NCI-H2227 (cell line): Measurements from ENCODE around the gene CERS6.
A peak's percentile ranks its signal among the peaks of the same experiment; 100 is the strongest.
"Not testable (repeated sequence)": the region's sequence is repeated elsewhere in the genome, so short reads cannot be mapped to it uniquely, and the experiment has no call there.

ENCODE experiments used
- DNase-seq: peaks from one replicate; lab custom pipeline; 2025; ENCODE audit not compliant: unreplicated experiment; lab: John Stamatoyannopoulos, UW

CERS6 gene

DNA sequence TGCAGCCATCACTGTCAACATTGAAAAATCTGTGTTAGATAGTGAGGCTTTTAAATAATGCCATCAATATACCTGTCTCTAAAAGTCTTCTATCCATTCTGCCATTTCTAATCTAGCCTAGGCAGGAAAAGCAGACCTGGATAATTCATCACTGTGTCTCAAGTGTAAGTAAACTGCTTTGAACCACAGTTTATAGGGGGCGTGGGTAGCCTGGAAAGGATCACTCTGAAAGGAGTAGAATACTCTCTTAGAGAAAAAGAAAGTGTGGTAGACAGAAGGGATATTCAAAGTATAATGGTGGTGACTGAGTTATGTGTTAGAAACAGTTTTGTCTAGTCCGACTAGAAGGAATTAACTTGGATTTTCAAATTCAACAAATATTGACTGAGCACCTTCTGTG is 40.8 kb downstream of the CERS6 start:
- DNase-seq: no peak

DNA sequence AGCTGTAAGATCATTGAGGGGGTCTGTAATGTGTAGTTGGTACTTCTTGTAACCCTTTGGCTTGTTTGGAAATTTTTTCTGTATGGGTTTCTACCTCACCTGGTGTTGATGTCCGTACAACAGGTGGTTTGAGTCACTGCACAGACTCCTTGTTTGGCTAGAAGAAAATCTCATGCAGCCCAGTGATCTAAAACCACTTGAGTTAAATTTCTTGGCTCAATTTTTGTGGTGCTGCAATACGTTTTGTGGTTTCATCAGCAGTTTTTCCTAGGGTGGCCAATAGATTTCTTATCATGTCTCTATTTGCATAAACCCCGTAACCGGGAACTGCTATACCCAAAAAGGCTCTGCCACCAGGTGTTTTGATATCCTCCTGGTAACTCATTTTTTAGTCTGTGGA is 43.4 kb downstream of the CERS6 start:
- DNase-seq: no peak

DNA sequence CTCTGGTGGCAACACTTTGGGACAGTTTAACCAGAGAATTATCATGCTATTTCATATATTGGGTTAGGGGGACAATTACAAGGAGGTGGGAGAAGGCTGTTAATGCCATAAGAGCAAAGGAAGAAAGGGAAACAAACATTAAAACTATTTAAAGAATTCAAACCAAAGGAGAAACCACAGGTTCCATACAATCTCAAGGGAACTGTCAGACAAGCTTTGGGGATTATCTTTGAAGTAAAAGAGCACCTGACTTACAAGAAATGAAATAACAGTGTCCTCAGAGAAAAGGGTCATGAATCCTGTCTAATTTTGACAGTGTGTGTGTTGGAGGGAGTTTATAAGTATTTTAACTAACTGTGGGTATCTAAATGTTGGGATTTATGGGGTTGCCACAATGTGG is 44.4 kb downstream of the CERS6 start:
- DNase-seq: no peak

DNA sequence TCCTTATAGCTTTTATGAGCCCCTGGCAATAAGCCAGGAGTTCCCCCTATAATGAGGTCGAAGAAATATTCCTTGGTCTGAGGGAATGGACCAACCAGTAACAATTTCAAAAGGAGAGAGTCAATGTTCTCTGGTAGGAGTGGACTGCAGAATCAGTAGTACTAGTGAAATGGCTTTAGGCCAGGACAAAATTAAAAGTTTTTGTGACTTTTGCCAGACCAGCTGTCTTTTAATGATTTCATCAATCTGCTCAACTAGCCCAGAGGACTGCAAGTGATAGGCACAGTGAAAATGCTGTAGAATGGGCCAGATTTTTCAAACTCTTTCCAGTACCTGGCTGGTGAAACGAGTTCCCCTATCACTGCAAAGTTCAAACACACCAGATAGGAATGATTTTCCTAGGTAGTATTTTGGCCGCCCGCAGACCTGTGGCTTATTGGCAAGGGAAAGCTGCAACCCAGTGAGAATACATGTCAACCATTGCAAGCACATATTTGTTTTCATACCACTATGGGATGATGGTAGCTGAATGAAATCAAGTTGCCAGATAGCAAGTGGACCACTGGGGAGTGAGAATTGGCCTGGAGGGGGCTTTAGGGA is 45.5 kb downstream of the CERS6 start:
- DNase-seq: no peak

DNA sequence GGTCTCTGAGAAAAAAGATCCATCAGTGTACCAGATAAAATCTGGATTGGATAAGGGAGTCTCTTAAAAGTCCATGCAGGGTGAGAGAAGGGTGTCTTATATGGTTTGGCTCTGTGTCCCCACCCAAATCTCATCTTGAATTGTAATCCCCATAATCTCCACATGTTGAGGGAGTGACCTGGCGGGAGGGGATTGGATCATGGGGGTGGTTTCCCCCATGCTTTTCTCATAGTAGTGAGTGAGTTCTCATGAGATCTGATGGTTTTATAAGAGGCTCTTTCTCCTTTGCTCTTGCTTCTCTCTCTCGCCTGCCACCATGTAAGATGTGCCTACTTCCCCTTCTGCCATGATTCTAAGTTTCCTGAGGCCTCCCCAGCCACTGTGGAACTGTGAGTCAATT is 46.8 kb downstream of the CERS6 start:
- DNase-seq: not testable (repeated sequence)

DNA sequence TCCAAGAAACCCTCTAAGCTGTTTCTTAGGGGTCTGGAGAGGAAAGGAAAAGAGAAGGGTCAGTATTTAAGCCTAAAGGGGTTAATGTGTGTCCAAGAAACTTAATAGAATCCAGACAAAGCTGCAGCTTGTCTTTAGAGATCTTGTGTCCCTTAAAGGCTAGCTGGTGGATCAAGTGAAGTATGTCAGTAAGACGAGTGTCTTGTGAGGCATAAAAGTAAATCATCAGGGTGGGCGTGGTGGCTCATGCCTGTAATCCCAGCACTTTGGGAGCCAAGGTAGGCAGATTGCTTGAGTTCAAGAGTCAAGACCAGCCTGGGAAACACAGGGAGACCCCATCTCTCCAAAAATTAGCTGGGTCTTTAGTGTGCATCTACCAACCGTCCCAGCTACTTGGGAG is 47.8 kb downstream of the CERS6 start:
- DNase-seq: no peak

DNA sequence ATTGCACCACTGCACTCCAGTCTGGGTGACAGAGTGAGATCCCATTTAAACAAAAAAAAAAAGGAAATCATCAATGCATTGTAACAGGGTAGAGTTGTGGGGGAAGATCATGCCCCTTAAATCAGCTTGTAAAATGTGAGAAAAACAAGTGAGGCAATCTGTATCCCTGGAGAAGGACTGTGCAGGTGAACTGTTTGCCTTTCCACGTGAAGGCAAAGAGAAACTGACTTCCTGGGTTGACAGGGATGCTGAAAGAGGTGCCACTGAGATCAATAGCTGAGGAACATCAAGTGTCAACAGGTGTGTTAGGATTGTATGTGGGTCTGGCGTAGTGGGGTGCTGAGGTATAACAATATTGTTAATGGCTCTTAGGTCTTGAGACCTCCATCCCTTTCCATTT is 48.3 kb downstream of the CERS6 start:
- DNase-seq: no peak

DNA sequence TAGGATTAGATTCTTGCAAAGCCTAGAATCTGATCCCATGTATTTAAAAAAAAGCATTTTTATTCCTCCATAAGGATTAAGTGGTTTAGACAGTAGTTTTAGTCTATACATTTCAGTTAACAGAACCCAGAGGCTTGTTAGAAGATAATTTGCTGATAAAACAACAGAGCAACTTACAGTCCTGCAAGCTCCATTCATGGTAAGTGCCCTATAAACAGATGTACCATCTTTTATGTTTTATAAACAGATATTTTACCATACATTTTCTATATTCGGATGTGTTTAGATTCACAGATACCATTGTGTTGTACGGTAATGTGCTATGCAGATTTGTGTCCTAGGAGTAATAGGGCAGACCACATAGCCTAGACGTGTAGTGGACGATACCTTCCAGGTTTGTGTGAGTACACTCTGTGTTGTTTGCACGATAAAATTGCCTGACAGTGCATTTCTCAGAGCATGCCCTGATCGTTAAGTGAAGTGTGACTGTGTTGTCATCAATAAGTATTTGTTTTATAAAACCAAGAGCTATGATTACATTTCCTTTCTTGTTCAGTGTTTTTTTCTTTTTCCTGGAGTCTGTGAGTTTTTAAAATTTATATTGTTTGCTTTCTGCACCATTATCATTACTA is 54.2 kb downstream of the CERS6 start:
- no peak for DNase-seq

DNA sequence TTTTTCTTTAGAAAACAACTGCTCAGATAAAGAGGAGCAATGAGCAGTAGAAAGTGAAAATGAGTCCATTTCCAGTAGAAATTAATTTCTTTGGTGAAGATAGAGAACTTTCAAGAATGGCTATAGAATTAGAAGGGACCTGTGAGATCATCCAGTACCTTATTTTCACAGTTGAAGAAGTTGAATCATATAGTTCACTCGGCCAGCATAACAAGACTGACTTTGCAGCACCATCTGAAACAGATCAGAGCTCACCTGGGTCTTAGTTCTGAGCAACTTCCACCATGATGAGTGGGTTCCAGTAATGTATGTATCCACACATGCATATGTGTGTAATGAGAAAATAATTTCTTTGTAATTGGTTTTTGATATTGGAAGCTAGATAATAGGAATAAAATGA is 58.6 kb downstream of the CERS6 start:
- DNase-seq: no peak

DNA sequence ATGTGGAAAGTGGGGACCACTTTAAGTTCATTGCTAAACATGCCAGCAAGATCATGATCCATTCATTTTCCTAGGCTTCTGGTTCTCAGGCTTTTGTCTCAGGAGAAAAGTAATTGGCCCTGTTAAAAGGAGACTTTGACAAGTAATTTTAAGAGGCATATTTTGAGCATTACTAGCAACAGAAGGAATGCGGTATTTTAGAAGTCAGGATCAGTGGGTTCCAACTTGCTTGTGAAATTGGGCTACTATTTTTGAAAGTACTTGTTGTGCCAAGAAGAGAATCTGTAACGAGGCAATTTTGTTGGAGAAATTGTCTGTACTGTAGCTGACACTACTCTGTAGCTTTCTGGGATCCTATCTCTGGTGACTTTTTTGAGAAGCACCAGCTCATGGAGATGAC is 59.4 kb downstream of the CERS6 start:
- no peak for DNase-seq

DNA sequence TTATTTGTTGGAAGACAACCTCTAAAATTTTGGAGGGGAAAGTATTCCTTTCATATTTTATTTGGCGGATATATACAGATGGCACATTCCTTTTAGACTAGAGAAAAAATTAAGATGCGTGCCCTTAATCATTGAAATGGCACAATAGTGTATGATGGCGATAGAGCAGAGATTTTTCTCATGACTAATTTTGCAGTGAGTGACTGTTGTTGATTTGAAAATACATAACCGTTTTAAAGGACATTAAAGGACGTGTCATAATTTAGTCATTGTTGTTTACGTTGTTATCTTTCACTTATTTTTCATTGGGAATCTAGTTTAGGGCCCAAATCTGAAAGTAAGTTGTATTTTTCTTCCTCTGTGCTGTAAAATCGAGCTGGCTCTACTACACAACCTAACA is 61.7 kb downstream of the CERS6 start:
- no peak for DNase-seq

DNA sequence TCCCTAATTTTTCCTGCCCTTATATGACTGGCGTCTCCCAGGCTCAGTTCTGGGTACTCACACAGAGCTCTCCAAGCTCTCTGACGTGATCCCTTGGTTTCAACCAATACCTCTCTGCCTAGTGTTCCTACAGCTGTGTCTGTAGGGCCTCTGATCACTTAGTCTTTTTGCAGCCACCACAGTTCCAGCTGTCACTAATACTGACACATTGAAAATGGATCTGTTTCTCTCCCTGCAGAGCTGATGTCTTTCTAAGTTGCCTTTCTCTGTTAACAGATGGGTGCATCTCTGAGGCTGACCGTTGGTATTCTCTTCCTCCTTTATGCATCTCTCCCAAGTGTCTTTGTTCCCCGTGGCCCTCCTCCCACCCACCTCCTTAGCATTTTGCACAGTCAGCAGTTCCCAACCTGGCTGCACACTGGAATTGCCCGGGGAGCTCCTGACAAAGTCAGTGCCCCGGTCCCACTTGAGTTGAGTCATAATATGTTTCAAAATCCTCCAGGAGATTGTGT is 62.5 kb downstream of the CERS6 start:
- peak; percentile 75 for DNase-seq

DNA sequence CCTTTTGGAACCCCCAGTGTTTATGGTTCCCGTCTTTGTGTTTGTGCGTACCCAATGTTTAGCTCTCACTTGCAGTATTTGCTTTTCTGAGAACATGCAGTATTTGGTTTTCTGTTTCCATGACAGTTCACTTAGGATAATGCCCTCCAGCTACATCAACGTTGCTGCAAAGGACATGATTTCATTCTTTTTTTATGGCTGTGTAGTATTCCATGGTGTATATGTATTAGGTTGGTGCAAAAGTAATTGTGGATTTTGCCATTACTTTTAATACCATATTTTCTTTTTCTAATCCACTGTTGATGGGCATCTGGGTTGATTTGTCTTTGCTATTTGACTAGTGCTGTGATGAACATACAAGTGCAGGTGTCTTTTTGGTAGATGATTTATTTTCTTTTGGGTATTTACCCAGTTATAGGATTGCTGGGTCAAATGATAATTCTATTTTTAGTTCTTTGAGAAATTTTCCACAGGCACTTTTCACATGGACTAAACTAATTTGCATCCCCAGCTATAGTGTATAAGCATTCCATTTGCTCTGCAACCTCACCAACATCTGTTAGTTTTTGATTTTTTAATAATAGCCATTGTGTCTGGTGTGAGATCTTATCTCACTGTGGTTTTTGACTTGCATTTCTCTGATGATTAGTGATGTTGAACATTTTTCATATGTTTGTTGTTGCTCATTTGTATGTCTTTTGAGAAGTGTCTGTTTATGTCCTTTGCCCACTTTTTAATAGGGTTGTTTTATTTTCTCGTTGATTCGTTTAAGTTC is 63.6 kb downstream of the CERS6 start:
- no peak for DNase-seq

DNA sequence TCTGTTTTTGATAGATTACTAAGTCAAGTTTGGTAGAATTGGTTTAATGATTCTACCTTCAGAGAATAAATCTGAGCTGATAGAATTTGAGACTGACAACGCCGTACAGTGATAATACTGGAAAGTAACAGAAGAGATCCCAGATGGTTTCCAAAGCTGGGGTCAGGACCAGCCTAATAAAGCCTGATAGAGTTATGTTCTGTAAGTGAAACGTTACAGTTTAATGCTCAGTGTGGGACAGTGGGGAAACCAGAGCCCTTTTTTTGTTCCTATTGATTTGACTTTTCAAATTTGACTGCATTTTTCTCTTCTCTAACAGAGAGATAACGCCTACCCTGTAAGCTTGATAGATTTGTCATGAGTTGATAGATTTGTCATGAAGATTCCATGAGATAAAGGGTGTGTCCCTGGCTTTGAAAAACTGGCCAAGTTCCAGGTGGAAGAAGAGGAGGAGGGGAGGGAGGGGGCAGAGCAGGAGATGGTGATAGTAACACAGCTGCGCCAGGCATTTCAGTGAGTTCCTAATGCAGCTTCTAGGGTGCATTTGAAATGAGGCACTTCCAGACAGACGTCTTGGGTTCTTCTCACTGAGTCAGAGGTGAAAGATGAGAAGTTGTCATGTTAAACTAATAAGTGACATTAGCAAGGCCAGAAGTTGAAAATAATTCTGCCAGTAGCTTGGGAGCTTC is 65.1 kb downstream of the CERS6 start:
- peak; percentile 46 for DNase-seq

DNA sequence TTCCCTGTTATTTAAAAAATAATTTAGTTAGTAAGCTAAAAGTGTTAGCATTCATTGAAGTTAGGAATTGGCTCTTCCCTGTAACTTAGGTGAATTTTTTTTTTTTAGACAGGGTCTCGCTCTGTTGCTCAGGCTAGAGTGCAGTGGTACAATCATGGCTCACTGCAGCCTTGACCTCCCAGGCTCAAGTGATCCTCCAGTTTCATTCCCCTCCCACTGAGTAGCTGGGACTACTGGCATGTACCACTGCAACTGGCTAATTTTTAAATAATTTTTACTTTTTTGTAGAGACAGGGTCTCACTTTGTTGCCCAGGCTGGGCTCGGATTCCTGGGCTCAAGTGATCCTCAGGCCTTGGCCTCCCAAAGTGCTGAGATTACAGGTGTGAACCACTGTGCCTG is 66.4 kb downstream of the CERS6 start:
- DNase-seq: no peak

DNA sequence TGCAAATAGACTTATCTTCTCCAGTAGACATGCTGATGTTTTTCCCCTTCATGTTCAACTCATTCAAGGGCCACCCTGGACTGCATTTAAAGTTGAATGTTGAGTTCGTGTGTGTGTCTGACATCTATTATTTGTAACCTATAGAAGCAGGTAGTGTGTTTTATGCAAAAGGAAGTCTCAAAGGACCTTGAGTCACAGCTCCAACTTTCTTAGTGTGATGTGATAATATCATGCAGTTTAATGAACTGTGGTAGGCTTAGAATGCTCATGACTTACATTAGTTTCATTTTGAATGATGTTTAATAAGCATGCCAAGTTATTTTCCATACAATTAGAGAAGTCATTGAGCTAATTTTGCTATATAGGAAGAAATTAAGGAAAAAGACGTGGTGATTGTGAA is 67.9 kb downstream of the CERS6 start:
- no peak for DNase-seq

DNA sequence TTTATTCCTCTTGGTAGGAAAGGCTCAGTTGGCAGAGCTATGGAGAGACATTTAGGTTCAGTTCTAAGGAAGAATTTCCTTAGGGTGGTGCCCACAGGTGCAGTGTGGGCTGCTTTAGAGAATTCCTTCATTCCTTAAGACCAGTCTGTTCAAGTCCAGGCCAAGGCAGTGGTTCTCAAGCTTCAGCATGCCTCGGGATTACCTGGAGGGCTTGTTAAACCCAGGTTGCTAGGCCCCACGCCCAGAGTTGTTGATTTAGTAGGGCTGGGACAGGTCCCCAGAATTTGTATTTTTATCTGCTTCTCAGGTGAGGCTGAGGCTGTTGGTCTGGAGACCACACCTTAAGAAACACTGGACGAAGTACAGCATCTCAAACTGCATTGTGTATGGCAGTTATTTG is 68.9 kb downstream of the CERS6 start:
- no peak for DNase-seq

DNA sequence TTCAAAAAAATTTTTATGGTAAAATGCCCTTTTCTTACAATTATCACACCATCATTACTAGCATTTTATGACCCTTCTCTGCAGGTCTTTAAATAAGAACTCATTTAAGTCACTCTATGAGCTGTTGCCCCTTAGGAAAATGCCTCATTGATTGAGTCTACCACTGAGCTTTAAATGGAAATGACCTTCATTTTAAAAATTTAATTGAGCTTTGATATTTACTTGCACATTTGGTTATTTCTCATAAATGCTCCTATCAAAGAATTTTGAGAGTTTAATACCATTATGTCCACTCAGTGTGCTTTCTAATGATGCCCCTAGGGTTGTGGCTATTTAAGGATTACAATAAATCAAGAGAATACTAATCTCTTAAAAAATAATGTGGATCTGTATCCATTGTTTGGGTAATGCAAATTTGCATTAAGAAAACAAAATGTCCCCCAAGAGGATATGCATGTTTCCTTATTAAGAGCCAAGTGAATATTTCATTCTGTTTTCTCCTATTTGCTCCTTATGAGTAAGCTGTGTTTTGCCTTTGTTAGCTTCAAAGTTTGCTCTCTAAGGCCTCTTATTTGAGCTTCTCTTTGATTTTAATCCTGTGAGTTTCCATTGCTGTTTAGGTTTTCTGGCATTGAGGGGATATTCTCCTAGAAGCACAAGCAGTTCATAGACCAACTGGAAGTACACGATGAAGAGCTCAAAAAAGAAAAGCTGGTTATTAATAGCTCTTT is 69.8 kb downstream of the CERS6 start:
- DNase-seq: no peak

DNA sequence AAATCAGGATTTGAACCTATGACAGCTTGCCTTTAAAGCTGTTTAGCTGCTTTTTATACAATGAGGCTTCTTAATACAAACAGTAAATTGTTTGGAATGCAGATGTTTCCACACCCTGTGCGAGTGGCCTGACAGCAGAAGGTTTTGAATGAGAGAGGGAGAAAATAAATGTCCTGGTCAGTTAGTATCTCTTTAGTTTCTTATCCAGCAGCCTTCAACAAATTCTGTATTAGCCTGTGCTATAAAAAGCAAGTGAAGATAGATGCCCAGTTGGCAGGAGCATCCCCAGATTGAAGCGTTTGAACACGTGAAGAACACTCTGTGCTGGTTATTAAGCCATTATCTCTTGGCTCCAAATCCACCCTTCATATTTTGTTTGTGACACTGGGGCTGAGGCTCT is 70.6 kb downstream of the CERS6 start:
- DNase-seq: peak; percentile 23

DNA sequence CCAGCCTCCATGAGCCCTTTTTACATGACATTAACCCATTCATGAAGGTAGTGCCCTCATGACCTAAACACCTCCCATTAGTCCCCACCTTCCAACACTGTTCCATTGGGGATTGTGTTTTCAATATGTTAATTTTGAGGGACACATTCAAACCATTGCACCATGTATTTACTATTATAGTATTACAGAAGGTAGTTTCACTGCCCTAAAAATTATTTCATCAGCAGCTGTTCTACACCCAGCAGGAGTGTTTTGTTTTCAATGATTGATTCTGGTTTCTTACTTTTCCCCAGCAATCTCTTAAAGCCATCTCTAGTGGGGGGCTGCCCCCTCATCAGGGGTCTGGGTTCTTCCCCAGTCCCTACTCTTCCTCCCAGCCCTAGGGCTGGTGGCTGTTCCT is 71.9 kb downstream of the CERS6 start:
- no peak for DNase-seq

DNA sequence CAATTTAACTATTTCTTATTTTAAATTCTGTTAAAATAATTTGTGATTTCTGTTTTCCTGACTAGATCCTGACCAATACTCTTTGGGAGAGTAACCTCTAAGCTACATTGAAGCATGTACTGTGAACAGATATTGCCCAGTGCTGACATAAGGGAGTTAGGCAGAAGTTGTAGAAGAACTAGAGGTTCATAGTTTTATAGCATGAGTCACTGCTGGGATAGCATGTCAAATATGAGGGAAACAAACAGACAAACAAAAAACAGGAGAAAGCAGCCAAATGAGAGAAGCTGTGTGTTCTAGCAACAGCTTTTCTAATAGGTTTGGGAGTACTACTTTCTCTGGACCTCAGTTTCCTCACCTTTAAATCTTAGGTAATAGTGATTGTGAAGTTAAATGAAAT is 72.4 kb downstream of the CERS6 start:
- DNase-seq: no peak
